CD4-positive, alpha-beta T cell treated with Interleukin-15 for 1 hour (primary cell): Measurements from ENCODE around the gene TUBG2.
"Not testable (repeated sequence)": the region's sequence is repeated elsewhere in the genome, so short reads cannot be mapped to it uniquely, and the experiment has no call there.

Experiments
- DNase-seq: peaks from one replicate; pipeline ENCODE4 v3.0.0-alpha.2; 2020

Gene TUBG2

DNA sequence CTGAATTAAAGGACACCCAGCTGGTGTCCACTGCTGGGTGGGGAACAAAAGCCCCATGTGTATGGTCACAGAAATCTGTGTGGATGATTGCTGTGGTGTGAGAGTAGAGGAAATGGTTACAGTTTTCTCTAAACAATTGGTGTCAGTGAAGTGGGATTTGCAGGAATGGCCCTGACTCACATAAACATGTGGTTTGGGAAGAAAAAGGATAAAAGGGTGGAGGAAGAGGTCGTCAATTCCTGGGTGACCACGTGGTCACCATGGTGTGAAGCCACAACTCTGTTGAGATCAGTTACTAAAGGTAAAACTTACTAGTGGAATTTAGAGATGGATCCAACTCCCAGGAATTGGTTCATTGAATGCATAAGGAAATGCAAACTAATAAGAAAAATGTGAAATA, 3.6 kb upstream of the TUBG2 start:
- DNase-seq = no peak

GRCh38 chr17:42657824-42658588, 1.1 kb upstream of the TUBG2 start:
- DNase-seq = no peak

DNA sequence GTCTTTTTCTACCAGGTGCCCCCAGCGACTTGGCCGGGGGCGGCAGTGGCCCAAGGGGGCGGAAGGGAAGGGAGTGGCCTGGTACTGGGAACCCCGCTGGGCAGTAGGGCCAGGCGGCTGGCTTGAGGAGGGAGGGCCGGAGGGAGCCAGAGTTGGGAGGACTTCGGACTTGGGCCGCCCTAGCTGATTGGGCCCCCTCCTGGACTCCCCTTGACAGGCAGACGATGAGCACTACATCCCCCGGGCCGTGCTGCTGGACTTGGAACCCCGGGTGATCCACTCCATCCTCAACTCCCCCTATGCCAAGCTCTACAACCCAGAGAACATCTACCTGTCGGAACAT, 819 bp downstream of the TUBG2 start:
- DNase-seq = not testable (repeated sequence)

DNA sequence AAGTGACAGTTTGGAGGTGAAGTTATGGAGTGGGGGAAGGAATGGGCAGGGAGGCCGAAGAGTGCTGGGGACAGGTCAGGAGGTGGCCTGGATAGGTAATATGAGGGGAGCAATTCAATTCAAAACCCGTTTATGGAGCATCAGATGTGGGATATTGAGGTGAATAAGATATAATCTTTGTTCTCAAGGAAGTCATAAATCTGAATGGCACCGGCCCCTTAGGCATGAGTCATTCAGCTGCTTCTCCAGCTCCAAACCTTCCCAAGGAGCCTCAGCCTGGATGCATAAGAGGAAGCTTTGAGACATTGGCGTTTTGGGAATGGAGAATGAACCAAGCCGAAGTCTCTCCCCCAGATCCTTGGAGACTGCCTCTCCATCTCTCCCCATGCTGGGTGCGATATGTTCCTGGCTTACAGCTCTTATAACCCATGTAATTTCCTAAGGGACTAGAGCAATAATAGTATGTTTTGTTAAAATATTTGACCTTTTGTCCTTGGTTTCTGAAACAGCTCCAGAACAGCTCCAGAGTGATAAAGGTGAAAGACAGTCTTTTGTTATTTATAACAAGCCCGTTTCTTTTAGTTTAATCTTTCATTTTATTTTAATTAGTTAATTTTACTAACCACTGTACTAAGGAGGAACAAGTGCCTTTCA, 1.7 kb downstream of the TUBG2 start:
- DNase-seq = no peak

DNA sequence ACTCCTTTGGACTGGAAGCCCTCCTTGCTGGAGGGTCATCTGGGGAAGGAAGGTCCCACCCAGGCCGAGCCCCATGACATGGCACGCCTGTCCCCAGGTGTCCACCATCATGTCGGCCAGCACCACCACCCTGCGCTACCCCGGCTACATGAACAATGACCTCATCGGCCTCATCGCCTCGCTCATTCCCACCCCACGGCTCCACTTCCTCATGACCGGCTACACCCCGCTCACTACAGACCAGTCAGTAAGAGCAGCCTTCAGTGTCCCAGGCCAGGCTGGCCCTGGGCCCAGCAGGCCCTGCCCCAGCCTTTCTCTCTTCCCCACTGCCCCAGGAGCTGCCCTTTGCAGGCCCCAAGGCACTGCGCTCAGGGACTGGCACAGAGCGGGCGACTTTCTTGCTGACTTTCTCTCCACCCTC, 6.5 kb downstream of the TUBG2 start:
- no peak for DNase-seq

DNA sequence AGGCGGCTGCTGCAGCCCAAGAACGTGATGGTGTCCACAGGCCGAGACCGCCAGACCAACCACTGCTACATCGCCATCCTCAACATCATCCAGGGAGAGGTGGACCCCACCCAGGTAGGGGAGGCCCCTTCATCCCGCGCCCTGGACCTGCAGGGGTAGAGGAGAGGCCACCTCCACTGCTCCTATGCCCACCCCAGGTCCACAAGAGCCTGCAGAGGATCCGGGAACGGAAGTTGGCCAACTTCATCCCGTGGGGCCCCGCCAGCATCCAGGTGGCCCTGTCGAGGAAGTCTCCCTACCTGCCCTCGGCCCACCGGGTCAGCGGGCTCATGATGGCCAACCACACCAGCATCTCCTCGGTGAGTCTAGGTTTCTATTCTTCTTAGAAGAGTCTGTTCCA, 7.0 kb downstream of the TUBG2 start:
- DNase-seq = not testable (repeated sequence)

DNA sequence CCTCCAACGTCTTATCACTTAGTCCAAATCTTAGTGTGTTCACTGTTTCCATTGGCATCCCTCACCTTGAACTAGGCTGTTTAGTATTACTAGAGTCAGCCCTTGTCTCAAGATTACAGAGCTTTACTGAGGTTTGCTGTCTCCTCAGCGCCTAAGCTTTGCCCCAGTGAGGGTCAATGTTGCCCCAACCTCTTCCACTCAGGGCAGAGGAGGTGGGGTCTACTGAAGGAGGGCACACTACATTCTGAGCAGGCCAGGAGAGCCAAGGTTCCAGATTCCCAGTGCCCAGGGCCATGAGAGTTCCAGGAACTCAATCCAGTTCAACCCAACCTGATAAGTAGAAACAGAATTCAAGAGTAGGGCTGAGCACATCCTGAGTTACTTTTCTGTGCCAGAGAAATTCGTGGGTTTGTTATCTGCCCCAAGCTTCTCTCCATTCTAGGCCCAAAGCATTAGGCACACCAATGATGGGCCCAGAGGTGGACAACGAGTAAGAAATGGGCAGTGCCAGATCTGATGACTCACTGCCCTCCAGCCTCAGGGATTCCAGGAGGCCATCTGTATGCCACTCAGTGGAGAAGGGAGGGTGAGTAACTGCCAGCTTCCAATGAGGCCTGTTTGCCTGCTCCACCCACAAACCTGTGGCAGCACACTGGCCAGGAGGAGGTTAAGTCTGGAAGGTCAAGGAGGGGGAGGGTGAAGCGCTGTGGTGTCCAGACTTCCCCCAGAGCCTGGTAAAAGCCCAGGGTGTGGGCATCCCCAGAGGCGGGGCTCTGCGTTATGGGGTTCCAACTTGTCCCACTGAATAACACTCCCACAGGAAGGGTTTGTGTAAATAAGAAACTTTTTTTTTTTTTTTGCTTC, 8.2 kb downstream of the TUBG2 start:
- DNase-seq = no peak

GRCh38 chr17:42669705-42669976, 10.6 kb downstream of the TUBG2 start:
- no peak for DNase-seq

GRCh38 chr17:42669977-42670788, 11.1 kb downstream of the TUBG2 start:
- peak; percentile 55 for DNase-seq

- DNase-seq = no peak
These were observed 11.9 kb downstream of the TUBG2 start for GRCh38 chr17:42670789-42671657.

- DNase-seq = no peak
These were observed 13.0 kb downstream of the TUBG2 start for GRCh38 chr17:42672038-42672437.

DNA sequence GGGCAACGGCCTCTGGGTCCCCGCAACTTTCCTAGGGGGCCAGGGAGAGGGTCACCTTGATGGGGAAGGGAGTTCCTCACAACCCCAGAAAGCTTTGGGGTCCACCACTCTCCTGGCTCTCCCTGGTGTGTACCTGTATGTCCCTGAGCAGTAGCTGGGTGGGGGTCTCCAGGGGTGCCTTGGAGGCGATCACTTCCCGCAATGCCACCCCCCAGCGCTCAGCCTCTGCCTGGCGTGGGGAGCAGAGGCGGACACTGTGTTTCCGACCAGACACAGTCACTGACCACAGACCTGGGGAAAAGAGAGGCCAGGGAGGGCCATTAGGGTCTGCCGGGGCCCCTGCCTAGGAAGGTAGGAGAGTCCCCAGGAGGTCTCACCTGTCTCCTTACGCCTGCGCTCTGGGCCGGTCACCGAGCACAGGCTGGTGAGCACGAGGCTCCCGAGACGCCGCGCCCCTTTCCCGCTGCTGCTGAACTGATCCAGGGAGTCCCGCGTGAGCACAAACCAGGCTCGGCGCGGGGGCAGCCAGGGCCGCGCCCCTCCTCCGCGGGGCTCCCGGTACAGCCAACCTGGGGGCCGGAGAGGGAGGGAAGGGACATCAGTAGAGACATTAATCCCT, 14.3 kb downstream of the TUBG2 start:
- DNase-seq = no peak

- DNase-seq = no peak
These were observed 15.0 kb downstream of the TUBG2 start for GRCh38 chr17:42673885-42674754.

- DNase-seq = no peak
These were observed 15.8 kb downstream of the TUBG2 start for GRCh38 chr17:42674755-42675347.

DNA sequence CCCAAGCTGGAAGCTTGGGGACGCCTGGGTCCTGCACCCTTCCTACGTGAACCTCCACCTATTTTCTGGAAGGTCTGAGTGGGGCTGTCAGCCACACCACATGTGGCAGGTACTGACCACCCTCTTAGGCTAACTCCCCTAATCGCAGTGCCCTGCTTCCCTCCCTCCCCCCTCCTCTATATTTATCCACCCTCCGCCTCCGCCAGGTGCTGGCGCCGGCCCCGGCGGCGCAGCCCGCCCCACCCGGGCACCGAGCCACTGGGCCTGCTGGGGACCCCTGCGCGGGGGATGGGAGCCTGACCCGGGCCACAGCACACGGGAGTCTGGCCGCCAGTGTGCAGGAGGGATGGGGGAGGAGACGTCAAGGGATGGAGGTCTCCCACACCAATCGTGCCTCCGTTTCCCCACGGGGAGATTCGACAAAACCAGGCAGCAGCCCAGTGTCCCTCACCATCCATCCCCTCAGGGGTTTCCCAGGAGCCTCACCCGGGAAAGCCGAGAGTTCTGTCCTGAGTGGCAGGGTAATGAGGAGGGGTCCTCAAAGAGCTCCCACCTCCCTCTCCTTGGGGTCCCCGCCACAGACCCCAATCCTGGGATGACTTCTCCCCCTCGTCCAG, 16.4 kb downstream of the TUBG2 start:
- no peak for DNase-seq

GRCh38 chr17:42675965-42676423, 16.9 kb downstream of the TUBG2 start:
- no peak for DNase-seq

GRCh38 chr17:42676424-42677011, 17.4 kb downstream of the TUBG2 start, which contains the start of gene PLEKHH3:
TSS of gene PLEKHH3 (minus strand) at chr17:42676994. CDS start at chr17:42676563, 431 bp downstream.
- no peak for DNase-seq

- peak; percentile 99 for DNase-seq
These were observed 18.2 kb downstream of the TUBG2 start for GRCh38 chr17:42677012-42677857.
